ENCODE data around the gene NCKAP5. TPM values are rescaled to one million over a fixed set of nuclear protein-coding genes. Genes with fewer than 3 reads are reported as not detected.

NCKAP5 gene
- total RNA-seq, 6 donors from 2014 or later, result 22.1 to 51.1 (median 41.4) TPM

GRCh38 chr2:133163111-133163510, 405.2 kb downstream of the NCKAP5 start:
- TF ChIP-seq, protein P1, sequence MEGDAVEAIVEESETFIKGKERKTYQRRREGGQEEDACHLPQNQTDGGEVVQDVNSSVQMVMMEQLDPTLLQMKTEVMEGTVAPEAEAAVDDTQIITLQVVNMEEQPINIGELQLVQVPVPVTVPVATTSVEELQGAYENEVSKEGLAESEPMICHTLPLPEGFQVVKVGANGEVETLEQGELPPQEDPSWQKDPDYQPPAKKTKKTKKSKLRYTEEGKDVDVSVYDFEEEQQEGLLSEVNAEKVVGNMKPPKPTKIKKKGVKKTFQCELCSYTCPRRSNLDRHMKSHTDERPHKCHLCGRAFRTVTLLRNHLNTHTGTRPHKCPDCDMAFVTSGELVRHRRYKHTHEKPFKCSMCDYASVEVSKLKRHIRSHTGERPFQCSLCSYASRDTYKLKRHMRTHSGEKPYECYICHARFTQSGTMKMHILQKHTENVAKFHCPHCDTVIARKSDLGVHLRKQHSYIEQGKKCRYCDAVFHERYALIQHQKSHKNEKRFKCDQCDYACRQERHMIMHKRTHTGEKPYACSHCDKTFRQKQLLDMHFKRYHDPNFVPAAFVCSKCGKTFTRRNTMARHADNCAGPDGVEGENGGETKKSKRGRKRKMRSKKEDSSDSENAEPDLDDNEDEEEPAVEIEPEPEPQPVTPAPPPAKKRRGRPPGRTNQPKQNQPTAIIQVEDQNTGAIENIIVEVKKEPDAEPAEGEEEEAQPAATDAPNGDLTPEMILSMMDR (IDR thresholded peaks at IDR 0.05), result no peak
- TF ChIP-seq POLR2AphosphoS5 (IDR thresholded peaks at IDR 0.05), result no peak
- TF ChIP-seq EP300 (IDR thresholded peaks at IDR 0.05), result no peak
- no peak for TF ChIP-seq POLR2A (IDR thresholded peaks at IDR 0.05)
- ATAC-seq (ENCODE audit: low FRiP score in 2 of 2) (no peak), DNase-seq (no peak)
- no peaks in the 10 kb centered on the region for H3K9me3 ChIP-seq
- no peak overlapping the region for H3K4me3 ChIP-seq
- no peaks in the 10 kb centered on the region for H3K27me3 ChIP-seq
- no peaks in the 10 kb centered on the region for H3K36me3 ChIP-seq
- no peaks in the 10 kb centered on the region for H3K4me1 ChIP-seq
- WGBS, 2 donors, result 78 to 79% methylated on average over 4 of the region's 4 CpGs
- H3K27ac ChIP-seq, result no peak overlapping the region

GRCh38 chr2:133158442-133158841, 409.8 kb downstream of the NCKAP5 start:
- no peak overlapping the region for H3K27ac ChIP-seq
- TF ChIP-seq, protein P1 (IDR thresholded peaks at IDR 0.05), result no peak
- TF ChIP-seq EP300 (IDR thresholded peaks at IDR 0.05), result no peak
- no peak for TF ChIP-seq POLR2A (IDR thresholded peaks at IDR 0.05)
- TF ChIP-seq POLR2AphosphoS5 (IDR thresholded peaks at IDR 0.05), result no peak
- no peak for ATAC-seq (ENCODE audit: low FRiP score in 2 of 2)

DNA sequence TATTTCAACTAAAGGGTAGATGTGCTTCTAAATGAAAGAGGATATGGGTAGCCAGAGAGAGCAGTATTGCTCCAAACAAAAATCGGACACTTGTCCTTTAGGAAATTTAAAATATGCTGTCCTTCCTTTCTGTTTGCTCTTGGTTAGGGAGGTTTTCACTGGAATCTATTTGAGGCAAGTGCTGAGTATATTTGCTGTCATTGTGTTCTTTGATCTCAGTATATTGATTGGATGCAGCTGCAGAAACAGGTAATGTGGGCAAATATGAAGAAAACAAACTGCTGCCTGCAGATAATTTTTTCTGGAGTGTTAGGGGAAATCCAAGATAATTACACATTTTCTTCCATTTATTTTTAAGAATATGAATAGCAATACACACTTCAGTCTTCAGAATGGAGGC, 410.2 kb downstream of the NCKAP5 start:
- no peak for ATAC-seq (ENCODE audit: low FRiP score in 2 of 2)
- no peak overlapping the region for H3K4me3 ChIP-seq
- H3K36me3 ChIP-seq, result no peaks in the 10 kb centered on the region
- H3K4me1 ChIP-seq, result no peaks in the 10 kb centered on the region
- TF ChIP-seq POLR2A (IDR thresholded peaks at IDR 0.05) (no peak), POLR2AphosphoS5 (IDR thresholded peaks at IDR 0.05) (no peak), EP300 (IDR thresholded peaks at IDR 0.05) (no peak)
- TF ChIP-seq, protein P1 (IDR thresholded peaks at IDR 0.05), result no peak
- WGBS, 2 donors, result 35 to 73% methylated on average over 1 of the region's 1 CpG
- H3K27me3 ChIP-seq, result no peaks in the 10 kb centered on the region
- H3K27ac ChIP-seq, result no peak overlapping the region
- no peak for DNase-seq
- H3K9me3 ChIP-seq, result no peaks in the 10 kb centered on the region

More at GRCh38 chr2:133158442-133158841, 409.8 kb downstream of the NCKAP5 start:
- H3K27me3 ChIP-seq, result no peaks in the 10 kb centered on the region
- H3K36me3 ChIP-seq, result no peaks in the 10 kb centered on the region
- DNase-seq, result no peak
- no peaks in the 10 kb centered on the region for H3K4me1 ChIP-seq
- H3K4me3 ChIP-seq, result no peak overlapping the region
- no peaks in the 10 kb centered on the region for H3K9me3 ChIP-seq

- ATAC-seq (ENCODE audit: low FRiP score in 2 of 2) (no peak), DNase-seq (no peak)
- H3K4me3 ChIP-seq, result no peak overlapping the region
- H3K36me3 ChIP-seq, result no peaks in the 10 kb centered on the region
- TF ChIP-seq POLR2A (IDR thresholded peaks at IDR 0.05) (no peak), EP300 (IDR thresholded peaks at IDR 0.05) (no peak), POLR2AphosphoS5 (IDR thresholded peaks at IDR 0.05) (no peak)
- TF ChIP-seq, protein P1 (IDR thresholded peaks at IDR 0.05), result no peak
- H3K27ac ChIP-seq, result no peak overlapping the region
- 78 to 84% methylated on average over 3 of the region's 3 CpGs for WGBS, 2 donors
- no peaks in the 10 kb centered on the region for H3K27me3 ChIP-seq
- no peaks in the 10 kb centered on the region for H3K9me3 ChIP-seq
- H3K4me1 ChIP-seq, result no peaks in the 10 kb centered on the region
Measured at GRCh38 chr2:133157141-133157540, 411.1 kb downstream of the NCKAP5 start.

- WGBS, 2 donors, result 87 to 90% methylated on average over 1 of the region's 1 CpG
- ATAC-seq (ENCODE audit: low FRiP score in 2 of 2), result no peak
- Histone ChIP-seq H3K27ac (no peak overlapping the region), H3K27me3 (no peaks in the 10 kb centered on the region), H3K4me1 (no peaks in the 10 kb centered on the region), H3K36me3 (no peaks in the 10 kb centered on the region), H3K9me3 (no peaks in the 10 kb centered on the region), H3K4me3 (no peak overlapping the region)
- TF ChIP-seq POLR2A (IDR thresholded peaks at IDR 0.05), result no peak
- TF ChIP-seq, protein P1 (IDR thresholded peaks at IDR 0.05), result no peak
- no peak for TF ChIP-seq POLR2AphosphoS5 (IDR thresholded peaks at IDR 0.05)
- TF ChIP-seq EP300 (IDR thresholded peaks at IDR 0.05), result no peak
- DNase-seq, result no peak
Measured at GRCh38 chr2:133152801-133153200, 415.5 kb downstream of the NCKAP5 start.

Data from upper lobe of left lung (tissue), 6 donors.